Measurements from ENCODE around the gene ELP1.

- TF ChIP-seq, protein P1, sequence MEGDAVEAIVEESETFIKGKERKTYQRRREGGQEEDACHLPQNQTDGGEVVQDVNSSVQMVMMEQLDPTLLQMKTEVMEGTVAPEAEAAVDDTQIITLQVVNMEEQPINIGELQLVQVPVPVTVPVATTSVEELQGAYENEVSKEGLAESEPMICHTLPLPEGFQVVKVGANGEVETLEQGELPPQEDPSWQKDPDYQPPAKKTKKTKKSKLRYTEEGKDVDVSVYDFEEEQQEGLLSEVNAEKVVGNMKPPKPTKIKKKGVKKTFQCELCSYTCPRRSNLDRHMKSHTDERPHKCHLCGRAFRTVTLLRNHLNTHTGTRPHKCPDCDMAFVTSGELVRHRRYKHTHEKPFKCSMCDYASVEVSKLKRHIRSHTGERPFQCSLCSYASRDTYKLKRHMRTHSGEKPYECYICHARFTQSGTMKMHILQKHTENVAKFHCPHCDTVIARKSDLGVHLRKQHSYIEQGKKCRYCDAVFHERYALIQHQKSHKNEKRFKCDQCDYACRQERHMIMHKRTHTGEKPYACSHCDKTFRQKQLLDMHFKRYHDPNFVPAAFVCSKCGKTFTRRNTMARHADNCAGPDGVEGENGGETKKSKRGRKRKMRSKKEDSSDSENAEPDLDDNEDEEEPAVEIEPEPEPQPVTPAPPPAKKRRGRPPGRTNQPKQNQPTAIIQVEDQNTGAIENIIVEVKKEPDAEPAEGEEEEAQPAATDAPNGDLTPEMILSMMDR (conservative IDR thresholded peaks at IDR 0.05; ENCODE audit: low read depth, low read length), result no peak
- TF ChIP-seq MXI1 (IDR thresholded peaks at IDR 0.05; ENCODE audit: borderline replicate concordance, low read depth, low read length) (no peak), MAZ (IDR thresholded peaks at IDR 0.05; ENCODE audit: borderline replicate concordance, low read depth, low read length) (no peak), POLR2A (IDR thresholded peaks at IDR 0.05; ENCODE audit: low read depth, low read length) (no peak), BHLHE40 (IDR thresholded peaks at IDR 0.05; ENCODE audit: low read depth, low read length) (no peak), CHD1 (IDR thresholded peaks at IDR 0.05; ENCODE audit: low read depth, low read length) (no peak), RCOR1 (IDR thresholded peaks at IDR 0.05; ENCODE audit: insufficient replicate concordance, low read length) (no peak), RFX5 (IDR thresholded peaks at IDR 0.05; ENCODE audit: low read depth, low read length) (no peak), RAD21 (IDR thresholded peaks at IDR 0.05; ENCODE audit: low read length) (no peak), MAFK (IDR thresholded peaks at IDR 0.05; ENCODE audit: low read depth, low read length) (no peak), USF2 (IDR thresholded peaks at IDR 0.05; ENCODE audit: low read depth, low read length) (no peak), SMC3 (IDR thresholded peaks at IDR 0.05; ENCODE audit: low read depth, low read length) (no peak)
Measured at GRCh38 chr9:108980893-108981292, 47.0 kb upstream of the ELP1 start.
